H1 (cell line): ENCODE results near the gene KCND3. TPM values are rescaled to one million over a fixed set of nuclear protein-coding genes. Genes with fewer than 3 reads are reported as not detected.

ENCODE experiments used
- CTCF ChIA-PET: fragments of 300-600 bp; sonication (Branson Sonifier 250); formaldehyde crosslinking; loops from one replicate; lab custom pipeline; 2021; ENCODE audit not compliant: partially characterized antibody; lab: Charles Lee
- POLR2A ChIA-PET: fragments of 300-600 bp; sonication (Branson Sonifier 250); formaldehyde crosslinking; loops from one replicate; lab custom pipeline; 2021; ENCODE audit warnings: inconsistent platforms; ENCODE audit not compliant: partially characterized antibody; lab: Charles Lee
- DNase-seq, 2 experiments: peaks; one replicate each; pipeline versions ENCODE4 v3.0.0 to v3.0.0-alpha.2; 2010 to 2022; ENCODE audit warnings: low spot score in 2 of 2, low read depth in 1 of 2, mixed read lengths in 1 of 2
- FAIRE-seq: peaks from 2 replicates; lab custom pipeline; 2011; peaks lifted over from hg19 to GRCh38; lab: Jason Lieb, UNC
- H2AFZ ChIP-seq: 2 replicates; pipeline ENCODE4 v1.8.1; 2012; ENCODE audit warnings: low read length, inconsistent platforms
- H2AK5ac ChIP-seq: 2 replicates; pipeline ENCODE4 v1.6.1; 2013; ENCODE audit warnings: low read depth, low read length
- H2BK120ac ChIP-seq: replicated peaks from 2 replicates; pipeline ENCODE3; 2013; ENCODE audit warnings: low read depth, low read length, inconsistent platforms
- H2BK12ac ChIP-seq: 2 replicates; pipeline ENCODE4 v1.6.1; 2013; ENCODE audit warnings: low read depth, low read length
- H2BK15ac ChIP-seq: 2 replicates; pipeline ENCODE4 v1.6.1; 2013; ENCODE audit warnings: low read length
- H2BK20ac ChIP-seq: 2 replicates; pipeline ENCODE4 v1.6.1; 2013; ENCODE audit warnings: low read length
- H2BK5ac ChIP-seq: 2 replicates; pipeline ENCODE4 v1.6.1; 2013; ENCODE audit warnings: low read depth, low read length
- H3K14ac ChIP-seq: 2 replicates; pipeline ENCODE4 v1.6.1; 2013; ENCODE audit warnings: inconsistent platforms; ENCODE audit not compliant: insufficient read length
- H3K18ac ChIP-seq: 2 replicates; pipeline ENCODE4 v1.6.1; 2013; ENCODE audit warnings: low read length; ENCODE audit errors: extremely low read depth
- H3K23ac ChIP-seq: 2 replicates; pipeline ENCODE4 v1.6.1; 2013; ENCODE audit warnings: inconsistent platforms; ENCODE audit not compliant: insufficient read length
- H3K23me2 ChIP-seq: 2 replicates; pipeline ENCODE4 v1.6.1; 2013; ENCODE audit warnings: low read depth, low read length
- H3K27ac ChIP-seq: 2 replicates; pipeline ENCODE4 v1.6.1; 2011; ENCODE audit warnings: low read depth, low read length, inconsistent platforms
- H3K27me3 ChIP-seq, 4 experiments: replicated peaks in 1 of 4; 1 replicate in 1 of 4; 2 replicates in 3 of 4; pipeline versions ENCODE4 v1.6.1 to v1.8.1; 2011 to 2013; ENCODE audit warnings: low read length in 3 of 4, mild to moderate bottlenecking in 3 of 4, inconsistent platforms in 2 of 4, mixed read lengths in 2 of 4, moderate library complexity in 1 of 4; ENCODE audit not compliant: control insufficient read depth in 3 of 4, insufficient read depth in 3 of 4; ENCODE audit errors: extremely low read depth in 1 of 4
- H3K36me3 ChIP-seq, 4 experiments: 2 replicates each; pipeline versions ENCODE4 v1.6.1 to v1.8.1; 2011 to 2013; ENCODE audit warnings: mild to moderate bottlenecking in 4 of 4, low read length in 3 of 4, moderate library complexity in 2 of 4, control low read depth in 1 of 4, inconsistent platforms in 1 of 4; ENCODE audit not compliant: insufficient read depth in 4 of 4, control insufficient read depth in 2 of 4
- H3K4ac ChIP-seq: replicated peaks from 2 replicates; pipeline ENCODE3; 2013; ENCODE audit warnings: low read length, low read depth, mixed read lengths, inconsistent platforms; ENCODE audit not compliant: insufficient read length
- H3K4me1 ChIP-seq, 4 experiments: replicated peaks in 1 of 4; 1 replicate in 1 of 4; 2 replicates in 3 of 4; pipeline versions ENCODE4 v1.6.1 to v1.8.1; 2011 to 2013; ENCODE audit warnings: low read length in 3 of 4, inconsistent platforms in 2 of 4, mixed read lengths in 1 of 4; ENCODE audit not compliant: insufficient read depth in 4 of 4, control insufficient read depth in 3 of 4
- H3K4me2 ChIP-seq, 2 experiments: 2 replicates each; pipeline versions ENCODE4 v1.6.1 to v1.8.1; 2011 to 2013; ENCODE audit warnings: low read depth in 2 of 2, low read length in 2 of 2, control low read depth in 1 of 2, inconsistent platforms in 1 of 2, mild to moderate bottlenecking in 1 of 2; ENCODE audit not compliant: insufficient read depth in 1 of 2
- H3K4me3 ChIP-seq, 4 experiments: fragments of 200-600, 300-600 bp in 1 of 4; sonication (generic), shearing (Covaris generic), sonication (Bioruptor Twin) in 1 of 4; 2 replicates each; pipeline versions ENCODE4 v1.5.1 to v1.8.1; 2011 to 2016; ENCODE audit warnings: low read length in 4 of 4, low read depth in 3 of 4, control low read depth in 2 of 4, inconsistent platforms in 2 of 4, mild to moderate bottlenecking in 2 of 4, mixed read lengths in 1 of 4, moderate library complexity in 1 of 4; ENCODE audit not compliant: insufficient read depth in 2 of 4; ENCODE audit errors: extremely low read depth in 1 of 4
- H3K56ac ChIP-seq: replicated peaks from 2 replicates; pipeline ENCODE3; 2013; ENCODE audit warnings: low read depth, mild to moderate bottlenecking, mixed read lengths, low read length, inconsistent platforms; ENCODE audit not compliant: insufficient read length
- H3K79me1 ChIP-seq: 2 replicates; pipeline ENCODE4 v1.6.1; 2013; ENCODE audit warnings: low read depth, low read length, control low read depth
- H3K79me2 ChIP-seq, 2 experiments: 2 replicates each; pipeline versions ENCODE4 v1.6.1 to v1.8.1; 2012 to 2013; ENCODE audit warnings: low read length in 2 of 2, mild to moderate bottlenecking in 2 of 2, inconsistent platforms in 1 of 2; ENCODE audit not compliant: insufficient read depth in 2 of 2, control insufficient read depth in 1 of 2
- H3K9ac ChIP-seq, 4 experiments: replicated peaks in 1 of 4; 1 replicate in 1 of 4; 2 replicates in 3 of 4; pipeline versions ENCODE4 v1.6.1 to v1.8.1; 2011 to 2013; ENCODE audit warnings: low read depth in 3 of 4, low read length in 3 of 4, control low read depth in 2 of 4, mild to moderate bottlenecking in 2 of 4, moderate library complexity in 2 of 4, inconsistent platforms in 1 of 4; ENCODE audit errors: extremely low read depth in 1 of 4
- H3K9me3 ChIP-seq, 2 experiments: 2 replicates each; pipeline versions ENCODE4 v1.6.1 to v1.8.1; 2012 to 2013; ENCODE audit warnings: mild to moderate bottlenecking in 2 of 2, moderate library complexity in 2 of 2, control low read depth in 1 of 2, inconsistent platforms in 1 of 2, low read depth in 1 of 2, low read length in 1 of 2, mixed read lengths in 1 of 2; ENCODE audit not compliant: insufficient read depth in 2 of 2
- H4K20me1 ChIP-seq, 2 experiments: replicated peaks in 1 of 2; 2 replicates each; pipeline versions ENCODE3 to v1.8.1; 2011 to 2013; ENCODE audit warnings: inconsistent platforms in 2 of 2, low read length in 2 of 2, mild to moderate bottlenecking in 1 of 2; ENCODE audit not compliant: insufficient read depth in 2 of 2, control insufficient read depth in 1 of 2
- H4K5ac ChIP-seq: 2 replicates; pipeline ENCODE4 v1.6.1; 2013; ENCODE audit warnings: low read length, low read depth, mixed read lengths, inconsistent platforms; ENCODE audit not compliant: insufficient read length
- H4K8ac ChIP-seq: 2 replicates; pipeline ENCODE4 v1.8.0; 2013; ENCODE audit warnings: mild to moderate bottlenecking, moderate library complexity, low read length, inconsistent platforms; ENCODE audit not compliant: insufficient read depth; ENCODE audit errors: extremely low read depth
- H4K91ac ChIP-seq: replicated peaks from 2 replicates; pipeline ENCODE3; 2013; ENCODE audit warnings: low read length, mixed read lengths, inconsistent platforms; ENCODE audit not compliant: insufficient read length
- CHD2 ChIP-seq: IDR thresholded peaks from 2 replicates; pipeline ENCODE4 v1.6.1; 2012; ENCODE audit warnings: low read length, improper control_type of control experiment
- EP300 ChIP-seq, 2 experiments: IDR thresholded peaks; 1 replicate in 1 of 2; 2 replicates in 1 of 2; pipeline ENCODE4 v1.6.1; 2011 to 2012; ENCODE audit warnings: low read depth in 2 of 2, low read length in 2 of 2, mild to moderate bottlenecking in 2 of 2, borderline replicate concordance in 1 of 2, inconsistent platforms in 1 of 2, moderate library complexity in 1 of 2
- GABPA ChIP-seq: IDR thresholded peaks from 2 replicates; pipeline ENCODE4 v1.6.1; 2011; ENCODE audit warnings: mild to moderate bottlenecking, low read length, moderate library complexity, borderline replicate concordance; ENCODE audit not compliant: insufficient read depth
- RAD21 ChIP-seq, 2 experiments: IDR thresholded peaks in 1 of 2; conservative IDR thresholded peaks in 1 of 2; 2 replicates each; pipeline ENCODE4 v1.6.1; 2011; ENCODE audit warnings: low read depth in 2 of 2, low read length in 2 of 2, improper control_type of control experiment in 1 of 2, inconsistent platforms in 1 of 2, mild to moderate bottlenecking in 1 of 2, moderate library complexity in 1 of 2
- SIX5 ChIP-seq: IDR thresholded peaks from 2 replicates; pipeline ENCODE4 v1.6.1; 2011; ENCODE audit warnings: mild to moderate bottlenecking, low read depth, low read length
- SP1 ChIP-seq: IDR thresholded peaks from 2 replicates; pipeline ENCODE4 v1.6.1; 2011; ENCODE audit warnings: low read depth, low read length
- ZNF274 ChIP-seq: IDR thresholded peaks from 2 replicates; pipeline ENCODE4 v1.7.0; 2012; ENCODE audit warnings: low read length, borderline replicate concordance; ENCODE audit errors: extremely low read depth
- WGBS, 2 experiments: shearing (Covaris generic) in 1 of 2; methylation state at CpG; one replicate each; pipeline versions ENCODE4 v1.1.6 to v1.1.7; 2013 to 2015; ENCODE audit warnings: low lambda C conversion rate in 2 of 2, mixed read lengths in 2 of 2, inconsistent platforms in 1 of 2, low coverage in 1 of 2, missing lambda C conversion rate in 1 of 2; ENCODE audit not compliant: insufficient replicate concordance in 2 of 2, insufficient coverage in 1 of 2, insufficient read length in 1 of 2; ENCODE audit errors: extremely low coverage in 1 of 2, missing lambda C conversion rate in 1 of 2; 5-methylcytosine and 5-hydroxymethylcytosine counted together
- polyA plus RNA-seq, 7 experiments: library from polyadenylated mRNA; depleted of rRNA in 3 of 7; stranded (reverse) in 5 of 7; unstranded in 2 of 7; fragments of >200 nt in 5 of 7; fragments of 200-250 nt in 2 of 7; gene quantifications; 1 replicate in 5 of 7; 2 replicates in 1 of 7; 4 replicates in 1 of 7; pipeline versions ENCODE4 v1.2.1 to v1.2.3, GENCODE V29; 2011 to 2013; ENCODE audit warnings: missing spikeins in 2 of 7, mixed read lengths in 2 of 7
- total RNA-seq: library from RNA; stranded (reverse); fragmentation: NEBNext Ultra II Directional; extraction: Animal tissue kit (Norgen Biotek cat#: 25700); gene quantifications from 2 replicates; pipeline ENCODE4 v1.2.1, GENCODE V29; 2021

KCND3 gene
- total and polyA plus RNA-seq, 2 of the 8 experiments (the other 6 are each of a cell fraction or from before 2014, with no cell fraction given), result 0.14 to 0.48 TPM

DNA sequence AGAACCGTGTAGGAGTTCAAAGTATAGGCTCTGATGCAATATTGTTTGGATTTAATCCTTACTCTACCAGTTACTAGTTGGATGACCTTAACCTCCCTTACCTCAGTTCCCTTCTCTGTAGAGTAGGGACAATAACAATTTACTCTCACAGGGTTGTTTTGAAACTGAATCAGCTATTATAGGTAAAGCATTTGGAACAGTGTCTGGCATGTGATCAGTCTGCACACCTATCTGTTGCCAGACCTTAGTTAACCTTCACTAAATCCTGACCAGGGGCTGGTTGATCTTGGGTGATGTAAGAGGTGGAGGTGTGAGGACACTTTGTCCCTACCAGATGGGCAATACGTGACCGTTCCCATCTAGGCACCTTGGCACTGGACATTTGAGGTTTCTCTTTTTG is 126.9 kb downstream of the KCND3 start:
- Histone ChIP-seq H3K9me3 (no peaks in the 10 kb centered on the region), H3K79me2 (no peaks in the 10 kb centered on the region), H3K36me3 (no peaks in the 10 kb centered on the region), H3K27ac (no peak overlapping the region), H3K4ac (no peak overlapping the region), H4K5ac (no peak overlapping the region), H2BK20ac (no peak overlapping the region), H2BK15ac (no peak overlapping the region), H3K23me2 (no peaks in the 10 kb centered on the region), H3K79me1 (no peaks in the 10 kb centered on the region), H2AFZ (no peak overlapping the region), H3K23ac (no peak overlapping the region), H3K4me1 (no peaks in the 10 kb centered on the region; a peak in 1 of 7 replicates), H3K9ac (no peak overlapping the region), H2BK12ac (no peak overlapping the region), H3K14ac (no peak overlapping the region), H2BK5ac (no peak overlapping the region), H3K56ac (no peak overlapping the region), H2AK5ac (no peak overlapping the region), H2BK120ac (no peak overlapping the region), H4K8ac (no peak overlapping the region), H3K4me3 (no peak overlapping the region), H4K91ac (no peak overlapping the region), H3K18ac (no peak overlapping the region), H3K27me3 (no peaks in the 10 kb centered on the region), H4K20me1 (no peaks in the 10 kb centered on the region), H3K4me2 (no peak overlapping the region)
- no peak for TF ChIP-seq SP1
- no peak for TF ChIP-seq EP300 (IDR thresholded peaks at IDR 0.05; ENCODE audit: borderline replicate concordance in 1 of 2, low read depth in 2 of 2, low read length in 2 of 2)
- TF ChIP-seq RAD21 (IDR thresholded peaks at IDR 0.05 in 1 of 2, conservative IDR thresholded peaks at IDR 0.05 in 1 of 2; ENCODE audit: low read depth in 2 of 2, low read length in 2 of 2), result no peak
- no peak for TF ChIP-seq CHD2
- no peak for TF ChIP-seq GABPA
- no peak for TF ChIP-seq SIX5
- no peak for TF ChIP-seq ZNF274
- FAIRE-seq, result no peak
- POLR2A ChIA-PET, result no interaction called here
- WGBS, 2 experiments, result 95% methylated on average over 3 of the region's 3 CpGs; no CpG with 5 or more reads in 1 of the 2 experiments
- CTCF ChIA-PET, result interaction anchor here (0.9 kb wide), 1 partner anchor 60 kb away, joined by 3 read pairs; no protein-coding TSS in a partner anchor
- DNase-seq, result no peak
